Measurements from ENCODE around the gene PGC. TPM values are rescaled to one million over a fixed set of nuclear protein-coding genes. Genes with fewer than 3 reads are reported as not detected.

PGC gene
- total RNA-seq, 8 experiments from 2014 or later = 0.14 to 0.95 (median 0.25) TPM; not detected in 5

GRCh38 chr6:41713159-41713649 is 34.0 kb downstream of the PGC start:
- in situ Hi-C loops (cut with MboI; ENCODE audit: low pct_unique_long_range_greater_than_20kb in 2 of 9, low sequenced_read_pairs in 9 of 9, unreplicated experiment in 9 of 9) = no loop called here
- no peak overlapping the region for H3K4me3 ChIP-seq
- 50 to 100% (median 94%) methylated on average over 3 to 4 of the region's 9 CpGs; no CpG with 5 or more reads in 7 of the 10 experiments for WGBS, 10 experiments
- H3K4me1 ChIP-seq (replicated peaks in 1 of 2) = peaks cover 0 to 5% of the 10 kb centered on the region in 2 donors
- H3K27ac ChIP-seq = no peak overlapping the region
- ATAC-seq (replicated peaks in 6 of 8) = peak; percentile 4 to 64 (median 36)

- Histone ChIP-seq H3K4me3 (no peak overlapping the region), H3K27ac (no peak overlapping the region), H3K4me1 (replicated peaks in 1 of 2) (peaks cover 0 to 5% of the 10 kb centered on the region in 2 donors)
- in situ Hi-C loops (cut with MboI; ENCODE audit: low pct_unique_long_range_greater_than_20kb in 2 of 9, low sequenced_read_pairs in 9 of 9, unreplicated experiment in 9 of 9) = no loop called here
- WGBS, 10 experiments = 80 to 100% methylated on average over 1 to 3 of the region's 10 CpGs; no CpG with 5 or more reads in 8 of the 10 experiments
- ATAC-seq (replicated peaks in 6 of 8) = peak in 3 of 8 experiments; percentile 21 to 83 (median 25)
Observed at GRCh38 chr6:41712651-41713103, 34.5 kb downstream of the PGC start.

DNA sequence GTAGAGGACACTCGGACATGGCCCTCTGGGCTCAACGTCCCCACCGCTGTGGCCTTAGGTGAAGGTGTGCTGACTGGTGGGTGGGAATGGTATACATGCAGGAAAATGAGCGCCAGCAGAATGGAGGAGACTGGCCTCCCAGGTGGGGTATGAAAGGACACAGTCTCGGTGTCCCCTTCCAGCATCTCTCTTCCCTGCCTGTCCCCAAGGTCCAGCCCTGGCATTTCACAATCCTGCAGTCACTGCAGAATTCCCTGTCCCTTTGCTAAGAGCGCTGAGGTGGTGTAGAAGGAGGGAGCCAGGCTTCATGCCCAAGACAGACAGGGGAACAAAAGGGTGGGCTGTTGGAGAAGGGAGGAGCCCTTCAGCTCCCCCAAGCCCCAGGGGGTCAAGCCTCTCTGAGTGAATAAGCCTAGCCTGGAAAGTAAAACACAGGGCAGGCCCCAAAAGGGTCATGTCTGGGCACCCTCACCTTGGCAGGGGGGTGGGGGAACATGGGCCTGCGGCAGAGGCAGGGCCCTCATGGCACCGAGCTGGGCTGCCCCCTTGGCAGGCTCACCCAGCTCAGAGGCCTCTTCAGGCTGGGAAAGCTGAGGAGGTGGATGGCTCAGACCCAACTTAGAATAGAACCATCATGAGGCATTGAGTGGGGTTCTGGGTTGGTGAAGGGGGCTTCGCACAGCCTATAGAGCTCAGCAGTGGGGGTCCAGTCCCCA is 35.7 kb downstream of the PGC start:
- in situ Hi-C loops (cut with MboI; ENCODE audit: low pct_unique_long_range_greater_than_20kb in 2 of 9, low sequenced_read_pairs in 9 of 9, unreplicated experiment in 9 of 9) = no loop called here
- WGBS, 10 experiments = 80 to 100% (median 100%) methylated on average over 1 to 4 of the region's 9 CpGs; no CpG with 5 or more reads in 3 of the 10 experiments
- no peak for ATAC-seq (replicated peaks in 6 of 8)
- Histone ChIP-seq H3K4me3 (no peak overlapping the region), H3K4me1 (replicated peaks in 1 of 2) (peaks cover 0 to 1% of the 10 kb centered on the region in 2 donors), H3K27ac (no peak overlapping the region)

DNA sequence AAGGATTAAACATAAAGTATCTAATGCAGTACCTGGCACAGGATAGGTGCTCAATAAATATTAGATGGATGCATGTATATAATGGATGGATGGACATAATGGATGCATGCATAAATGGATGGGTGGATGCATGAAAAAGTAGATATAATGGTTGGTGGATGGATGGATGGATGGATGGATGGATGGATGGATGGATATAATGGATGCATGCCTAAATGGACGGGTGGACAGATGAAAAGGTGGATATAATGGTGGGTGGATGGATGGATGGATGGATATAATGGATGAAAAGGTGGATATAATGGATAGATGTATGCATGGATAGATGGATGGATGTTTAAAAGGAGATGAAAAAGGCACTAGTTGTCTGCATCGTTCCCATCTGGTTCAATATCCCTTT is 37.8 kb downstream of the PGC start:
- Histone ChIP-seq H3K4me1 (replicated peaks in 1 of 2) (no peaks in the 10 kb centered on the region), H3K27ac (no peak overlapping the region), H3K4me3 (no peak overlapping the region)
- ATAC-seq (replicated peaks in 6 of 8) = no peak
- WGBS, 10 experiments = 13 to 80% (median 49%) methylated on average over 1 to 2 of the region's 2 CpGs; no CpG with 5 or more reads in 3 of the 10 experiments
- in situ Hi-C loops (cut with MboI; ENCODE audit: low pct_unique_long_range_greater_than_20kb in 2 of 9, low sequenced_read_pairs in 9 of 9, unreplicated experiment in 9 of 9) = no loop called here

DNA sequence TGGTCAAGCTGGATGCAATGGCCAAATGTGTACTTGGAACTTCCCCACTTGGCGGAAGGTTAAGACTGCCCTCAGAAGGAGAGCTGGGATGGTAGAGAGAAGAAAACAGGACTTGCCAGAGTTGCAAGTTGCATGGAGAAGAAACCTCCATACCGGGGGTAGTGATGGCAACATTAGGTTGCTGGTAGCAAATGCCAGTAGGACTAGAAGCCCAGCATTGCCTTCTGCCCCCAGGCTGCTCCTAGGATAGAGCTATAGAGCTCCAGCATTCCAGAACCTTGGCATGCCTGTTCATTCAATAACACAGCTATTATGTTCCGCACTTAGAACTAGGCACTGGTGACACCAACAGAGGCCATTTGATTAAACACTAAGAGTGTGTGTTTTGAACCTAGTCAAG is 38.3 kb downstream of the PGC start:
- Histone ChIP-seq H3K27ac (no peak overlapping the region), H3K4me1 (replicated peaks in 1 of 2) (no peaks in the 10 kb centered on the region), H3K4me3 (no peak overlapping the region)
- in situ Hi-C loops (cut with MboI; ENCODE audit: low pct_unique_long_range_greater_than_20kb in 2 of 9, low sequenced_read_pairs in 9 of 9, unreplicated experiment in 9 of 9) = no loop called here
- 56 to 100% (median 83%) methylated on average over 1 to 3 of the region's 3 CpGs; no CpG with 5 or more reads in 3 of the 10 experiments for WGBS, 10 experiments
- no peak for ATAC-seq (replicated peaks in 6 of 8)

DNA sequence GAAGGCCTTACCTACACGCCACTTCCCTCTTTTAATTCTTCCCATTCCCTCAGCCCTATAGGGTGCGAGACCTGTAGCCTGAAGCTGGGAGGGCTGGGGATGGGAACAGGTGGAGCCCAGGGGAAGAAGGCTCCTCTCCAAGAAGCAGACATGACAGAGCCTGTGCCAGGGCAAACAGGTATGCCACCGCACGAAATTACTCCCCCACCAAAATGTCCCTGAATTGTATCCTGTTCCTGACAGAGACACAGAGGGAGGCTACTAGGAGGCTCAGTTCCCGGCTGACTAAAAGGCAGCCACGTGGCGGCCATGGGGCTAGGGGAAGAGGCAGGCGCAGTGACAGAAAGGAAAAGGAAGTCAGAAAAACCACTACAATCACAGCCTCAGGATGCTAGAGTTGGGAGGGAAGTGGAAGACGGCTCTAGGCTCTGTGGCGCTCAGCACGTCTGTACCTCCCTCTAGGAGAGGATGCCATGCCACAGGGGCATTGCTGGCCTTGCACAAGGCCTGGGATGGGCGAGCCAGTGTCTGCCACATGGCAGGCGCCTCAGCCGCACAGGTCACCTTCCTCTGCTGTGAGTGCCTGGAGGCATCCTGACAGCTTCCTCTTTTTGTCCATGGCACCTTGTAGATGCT is 39.5 kb downstream of the PGC start:
- ATAC-seq (replicated peaks in 6 of 8) = no peak
- in situ Hi-C loops (cut with MboI; ENCODE audit: low pct_unique_long_range_greater_than_20kb in 2 of 9, low sequenced_read_pairs in 9 of 9, unreplicated experiment in 9 of 9) = no loop called here
- Histone ChIP-seq H3K4me3 (no peak overlapping the region), H3K4me1 (replicated peaks in 1 of 2) (no peaks in the 10 kb centered on the region), H3K27ac (no peak overlapping the region)
- 67 to 100% (median 80%) methylated on average over 1 to 5 of the region's 14 CpGs; no CpG with 5 or more reads in 3 of the 10 experiments for WGBS, 10 experiments

DNA sequence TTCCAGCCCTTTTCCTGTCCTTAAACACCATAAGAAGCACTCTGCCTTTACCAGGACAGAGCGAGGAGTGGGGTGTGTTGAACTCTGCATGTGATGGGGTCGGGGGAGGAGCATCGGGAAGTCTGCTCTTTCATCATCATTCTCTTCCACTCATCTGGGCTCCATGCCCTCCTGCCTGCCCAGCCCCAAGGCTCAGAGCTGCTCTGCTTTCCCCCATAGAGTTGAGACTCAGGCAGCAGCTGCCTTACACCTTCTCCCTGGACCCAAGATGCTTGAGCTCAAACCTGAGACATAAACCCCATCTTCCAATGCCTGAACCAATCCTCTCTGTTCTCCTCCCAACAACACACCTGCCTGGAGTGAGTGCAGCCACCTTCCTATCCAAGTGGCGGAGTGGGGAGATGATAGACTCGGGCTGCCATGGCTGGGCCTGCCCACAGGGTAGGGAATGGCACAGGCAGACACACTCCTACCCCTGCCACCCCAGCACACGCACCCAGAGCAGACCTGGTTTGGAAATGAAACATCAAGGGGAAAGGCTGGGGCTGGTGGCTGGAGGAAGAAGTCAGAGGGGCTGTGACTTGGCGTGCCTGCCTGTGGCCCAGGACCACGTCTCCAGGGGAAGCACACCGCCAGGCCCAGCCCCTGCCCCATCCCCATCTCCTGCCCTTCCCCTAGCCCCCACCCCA is 40.2 kb downstream of the PGC start:
- peak; percentile 13 to 55 (median 37) for ATAC-seq (replicated peaks in 6 of 8)
- Histone ChIP-seq H3K4me3 (no peak overlapping the region), H3K4me1 (replicated peaks in 1 of 2) (no peaks in the 10 kb centered on the region), H3K27ac (no peak overlapping the region)
- in situ Hi-C loops (cut with MboI; ENCODE audit: low pct_unique_long_range_greater_than_20kb in 2 of 9, low sequenced_read_pairs in 9 of 9, unreplicated experiment in 9 of 9) = no loop called here
- 60 to 100% (median 83%) methylated on average over 1 of the region's 9 CpGs; no CpG with 5 or more reads in 5 of the 10 experiments for WGBS, 10 experiments

GRCh38 chr6:41705996-41706835 is 41.0 kb downstream of the PGC start:
- Histone ChIP-seq H3K27ac (no peak overlapping the region), H3K4me1 (replicated peaks in 1 of 2) (no peaks in the 10 kb centered on the region), H3K4me3 (no peak overlapping the region)
- 40 to 100% methylated on average over 1 to 3 of the region's 15 CpGs; no CpG with 5 or more reads in 8 of the 10 experiments for WGBS, 10 experiments
- peak; percentile 23 to 85 (median 50) for ATAC-seq (replicated peaks in 6 of 8)
- in situ Hi-C loops (cut with MboI; ENCODE audit: low pct_unique_long_range_greater_than_20kb in 2 of 9, low sequenced_read_pairs in 9 of 9, unreplicated experiment in 9 of 9) = no loop called here

DNA sequence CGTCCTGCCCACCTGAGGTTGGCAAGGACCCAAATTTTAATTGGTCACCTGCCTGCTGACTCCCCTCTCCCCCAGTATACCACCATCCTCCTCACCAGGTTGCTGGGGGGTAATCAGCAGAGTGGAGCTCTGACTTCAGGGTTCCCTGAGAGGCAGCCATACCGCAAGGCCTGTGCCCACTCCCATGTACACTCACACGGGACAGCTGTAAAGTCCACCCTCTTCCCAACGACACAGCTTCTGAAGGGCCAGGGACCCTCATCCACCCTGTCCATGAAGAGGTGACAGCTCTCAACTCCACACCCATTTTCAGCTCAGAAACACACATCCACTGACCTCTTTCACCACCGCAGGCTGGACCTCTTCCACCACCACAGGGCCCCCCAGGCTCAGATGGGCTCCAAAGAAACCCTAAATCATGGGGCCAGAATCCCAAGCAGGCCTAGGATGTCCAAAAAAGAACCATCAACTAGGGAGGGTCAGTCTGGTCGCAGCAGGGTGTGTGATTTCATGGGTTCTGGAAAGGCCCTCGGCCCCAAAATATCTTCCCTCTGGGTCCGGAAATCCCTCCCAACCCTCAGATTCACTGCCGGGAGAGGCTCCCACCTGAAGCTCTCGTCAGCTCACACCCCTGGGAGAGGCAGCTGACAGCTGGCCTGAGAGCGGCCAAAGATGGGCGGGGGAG is 41.7 kb downstream of the PGC start:
- 69 to 96% (median 80%) methylated on average over 1 to 4 of the region's 12 CpGs; no CpG with 5 or more reads in 5 of the 10 experiments for WGBS, 10 experiments
- H3K27ac ChIP-seq = no peak overlapping the region
- in situ Hi-C loops (cut with MboI; ENCODE audit: low pct_unique_long_range_greater_than_20kb in 2 of 9, low sequenced_read_pairs in 9 of 9, unreplicated experiment in 9 of 9) = no loop called here
- no peak overlapping the region for H3K4me3 ChIP-seq
- no peak for ATAC-seq (replicated peaks in 6 of 8)
- H3K4me1 ChIP-seq (replicated peaks in 1 of 2) = no peaks in the 10 kb centered on the region

DNA sequence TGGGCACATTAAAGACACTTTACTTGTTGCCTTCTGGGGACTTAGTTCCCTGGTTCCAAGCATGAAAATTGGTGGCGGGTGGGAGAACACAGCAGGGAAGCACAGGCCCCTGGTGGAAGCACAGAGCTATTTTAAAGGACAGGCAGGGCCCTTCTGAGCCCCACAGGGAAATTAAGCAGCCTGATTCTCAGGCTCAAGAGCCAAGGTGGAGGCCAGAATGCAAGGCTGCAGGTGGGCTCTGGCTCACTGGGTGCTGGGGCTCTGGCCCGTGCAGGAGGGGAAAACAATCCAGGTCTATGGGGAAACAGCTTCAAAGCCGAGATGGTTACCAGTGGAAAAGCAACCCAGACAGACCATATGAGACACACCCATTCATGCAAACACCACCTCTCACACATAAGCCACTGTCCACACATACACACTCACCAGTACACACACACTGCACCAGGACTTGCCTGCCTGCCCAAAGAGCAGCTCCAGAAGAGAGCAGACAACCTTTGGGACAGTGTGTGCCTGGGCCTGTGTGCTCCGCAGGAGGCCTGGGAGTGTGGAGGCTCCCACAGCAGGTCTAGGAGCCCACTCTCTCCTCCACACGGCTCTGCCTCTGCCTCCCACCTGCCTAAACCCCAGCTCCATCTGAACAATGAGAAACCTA is 42.4 kb downstream of the PGC start:
- Histone ChIP-seq H3K4me1 (replicated peaks in 1 of 2) (no peaks in the 10 kb centered on the region), H3K27ac (no peak overlapping the region), H3K4me3 (no peak overlapping the region)
- in situ Hi-C loops (cut with MboI; ENCODE audit: low pct_unique_long_range_greater_than_20kb in 2 of 9, low sequenced_read_pairs in 9 of 9, unreplicated experiment in 9 of 9) = no loop called here
- WGBS, 10 experiments = 80 to 98% (median 86%) methylated on average over 1 to 5 of the region's 5 CpGs; no CpG with 5 or more reads in 5 of the 10 experiments
- ATAC-seq (replicated peaks in 6 of 8) = peak in 3 of 8 experiments; percentile 39 to 58 (median 48)

DNA sequence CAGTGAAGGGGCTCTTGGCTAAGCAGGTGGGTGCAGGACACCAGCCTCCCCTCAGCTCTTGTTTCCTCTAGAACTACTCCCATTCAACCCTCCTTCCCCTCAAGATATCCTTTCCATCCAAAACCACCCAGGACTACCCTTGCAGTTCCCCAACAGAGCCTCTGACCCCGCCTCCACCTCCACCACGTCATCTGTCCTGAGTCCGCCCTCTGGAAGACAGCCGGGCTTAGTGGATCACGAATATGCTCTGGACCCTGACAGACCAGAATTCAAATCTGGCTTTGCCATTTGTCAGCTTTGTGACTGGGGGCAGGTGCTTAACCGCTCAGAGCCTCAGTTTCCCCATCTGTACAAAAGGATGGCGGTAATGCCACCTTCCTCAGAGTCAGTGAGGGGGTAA is 43.2 kb downstream of the PGC start:
- 67 to 100% (median 88%) methylated on average over 1 to 6 of the region's 7 CpGs; no CpG with 5 or more reads in 6 of the 10 experiments for WGBS, 10 experiments
- no peak overlapping the region for H3K4me3 ChIP-seq
- in situ Hi-C loops (cut with MboI; ENCODE audit: low pct_unique_long_range_greater_than_20kb in 2 of 9, low sequenced_read_pairs in 9 of 9, unreplicated experiment in 9 of 9) = no loop called here
- H3K27ac ChIP-seq = no peak overlapping the region
- no peaks in the 10 kb centered on the region for H3K4me1 ChIP-seq (replicated peaks in 1 of 2)
- ATAC-seq (replicated peaks in 6 of 8) = no peak
